Superior temporal gyrus (tissue), 1 donor: ENCODE data around the gene ZBTB40.

Experiments used
- DNase-seq: peaks from one replicate; pipeline ENCODE4 v3.0.0-alpha.2; 2016; ENCODE audit errors: extremely low spot score

Gene ZBTB40

GRCh38 chr1:22557341-22557950, 105.8 kb downstream of the ZBTB40 start:
- no peak for DNase-seq

DNA sequence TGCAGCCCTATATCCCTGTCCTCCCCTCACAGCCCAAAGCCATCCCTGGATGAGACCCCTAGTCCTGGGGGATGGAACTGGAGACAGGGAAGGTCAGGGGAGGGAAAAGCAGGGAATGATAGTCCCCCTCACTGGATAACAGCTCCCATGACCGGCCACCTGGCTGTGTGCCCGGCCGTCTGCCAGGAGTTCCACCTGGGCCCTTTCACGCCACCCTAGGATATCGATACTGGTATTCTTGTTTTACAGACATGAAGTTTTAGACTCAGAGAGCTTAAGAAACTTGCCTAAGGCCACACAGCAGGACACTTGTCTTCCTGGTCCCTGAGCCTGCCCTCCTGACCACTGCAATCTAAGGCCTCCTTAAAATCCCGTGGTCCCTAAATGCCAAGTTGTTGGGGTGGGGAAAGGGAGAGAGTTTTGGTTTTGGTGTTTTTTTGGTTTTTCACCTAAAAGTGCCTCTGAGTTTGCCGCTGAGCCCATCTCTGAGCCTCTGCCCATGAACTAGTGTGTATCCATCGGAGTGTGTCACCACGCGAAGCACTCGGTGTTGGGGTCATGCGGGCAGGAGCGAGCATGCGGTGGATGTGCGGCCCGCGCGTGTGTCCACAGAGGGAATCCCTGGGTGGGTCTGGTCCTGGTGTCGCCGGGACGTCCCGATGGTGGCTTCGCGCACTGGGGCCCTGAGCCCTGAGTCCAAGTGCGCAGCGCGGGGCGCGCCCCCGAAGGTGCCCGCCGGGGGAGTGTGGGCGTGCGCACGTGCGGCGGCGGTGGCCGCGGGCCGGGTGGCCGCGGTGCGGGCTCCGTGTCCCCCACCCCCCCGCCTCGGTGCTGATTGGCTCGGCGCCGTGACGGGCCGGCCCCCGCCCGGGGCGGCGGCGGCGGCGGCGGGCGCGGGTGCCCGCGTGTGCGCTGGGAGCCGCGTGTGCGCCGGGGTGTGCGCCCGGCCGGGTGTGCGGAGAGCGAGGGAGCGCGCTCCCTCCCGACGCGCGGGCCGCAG, 111.2 kb downstream of the ZBTB40 start, which contains the start of gene EPHA8:
TSS of gene EPHA8 (plus strand) at position 906 of the 1,000 bp plus-strand sequence. CDS start 147 bp downstream, outside the sequence.
- no peak for DNase-seq

GRCh38 chr1:22563671-22564602, 112.3 kb downstream of the ZBTB40 start:
- no peak for DNase-seq

GRCh38 chr1:22566161-22566560, 114.5 kb downstream of the ZBTB40 start:
- no peak for DNase-seq

GRCh38 chr1:22567197-22567596, 115.5 kb downstream of the ZBTB40 start:
- DNase-seq, result no peak

- no peak for DNase-seq
Measured at GRCh38 chr1:22567994-22568393, 116.3 kb downstream of the ZBTB40 start.

DNA sequence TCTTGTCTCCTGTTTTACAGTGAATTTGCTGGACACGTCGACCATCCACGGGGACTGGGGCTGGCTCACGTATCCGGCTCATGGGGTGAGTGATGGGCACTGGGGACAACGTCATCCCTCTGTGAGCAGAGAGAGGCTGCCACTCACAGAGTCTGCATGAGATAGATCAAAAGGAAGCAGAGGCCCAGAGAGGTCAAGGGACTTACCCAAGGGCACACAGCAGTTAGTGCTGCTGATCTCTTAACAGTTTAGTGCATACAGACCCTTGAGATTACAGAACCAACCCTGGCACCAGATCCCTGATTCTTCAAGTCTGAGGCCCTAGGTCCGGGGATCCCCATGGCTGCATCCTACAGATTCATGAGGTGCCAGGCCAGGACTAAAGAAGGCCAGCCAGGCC, 117.6 kb downstream of the ZBTB40 start:
- no peak for DNase-seq

DNA sequence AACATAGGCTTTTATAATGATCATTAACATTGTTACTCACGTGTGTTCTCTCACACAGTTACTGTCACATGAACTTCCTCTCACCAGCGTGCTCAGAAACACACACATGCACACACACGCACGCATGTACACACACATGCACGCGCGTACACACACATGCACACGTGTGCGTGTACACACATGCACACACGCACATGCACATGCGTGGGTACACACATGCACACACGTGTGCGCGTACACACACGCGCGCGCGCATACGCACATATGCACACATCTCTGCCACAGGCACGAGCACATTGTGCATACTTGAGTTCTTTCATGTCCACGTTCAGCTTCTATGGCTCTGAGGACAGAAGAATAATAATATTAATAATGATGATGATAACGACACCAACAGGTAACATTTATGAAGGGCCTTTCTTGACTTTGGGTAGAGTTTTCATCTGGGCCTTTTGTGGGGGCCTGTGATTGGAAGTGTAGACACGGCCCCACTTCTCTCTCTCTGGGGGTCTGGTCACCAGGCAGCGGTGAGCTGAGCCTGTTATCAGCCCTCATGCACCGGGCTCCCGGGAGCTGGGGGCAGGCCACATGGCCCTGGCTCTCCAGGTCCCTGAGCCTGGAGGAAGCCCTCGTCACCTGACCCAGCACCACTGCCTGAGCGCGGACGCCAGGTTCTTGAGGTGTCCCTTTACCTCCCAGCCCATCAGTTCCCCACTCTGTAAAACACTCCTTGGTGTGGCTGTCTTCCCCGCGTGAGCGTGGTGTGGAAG, 118.7 kb downstream of the ZBTB40 start:
- DNase-seq, result no peak

DNA sequence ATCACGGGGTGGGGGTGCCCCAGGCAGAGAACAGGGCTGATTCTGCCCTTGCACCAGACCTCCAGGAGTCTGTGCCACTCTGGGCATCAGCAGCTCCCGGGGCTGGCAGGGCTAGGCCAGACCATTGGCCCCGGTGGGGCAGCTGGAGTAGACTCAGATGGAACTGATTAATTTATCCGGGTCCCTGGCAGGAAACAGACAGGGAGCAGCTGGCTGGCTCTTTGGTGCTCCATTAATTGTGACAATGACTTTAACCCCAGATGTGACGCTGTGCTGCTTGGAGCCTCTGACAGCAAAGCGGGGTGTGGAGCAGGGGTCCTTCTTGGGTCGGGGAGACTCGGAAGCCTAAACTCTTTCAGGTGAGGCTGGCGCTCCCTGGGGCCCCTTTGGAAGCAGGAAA, 121.2 kb downstream of the ZBTB40 start:
- DNase-seq, result no peak

GRCh38 chr1:22573237-22573636, 121.6 kb downstream of the ZBTB40 start:
- DNase-seq, result no peak

DNA sequence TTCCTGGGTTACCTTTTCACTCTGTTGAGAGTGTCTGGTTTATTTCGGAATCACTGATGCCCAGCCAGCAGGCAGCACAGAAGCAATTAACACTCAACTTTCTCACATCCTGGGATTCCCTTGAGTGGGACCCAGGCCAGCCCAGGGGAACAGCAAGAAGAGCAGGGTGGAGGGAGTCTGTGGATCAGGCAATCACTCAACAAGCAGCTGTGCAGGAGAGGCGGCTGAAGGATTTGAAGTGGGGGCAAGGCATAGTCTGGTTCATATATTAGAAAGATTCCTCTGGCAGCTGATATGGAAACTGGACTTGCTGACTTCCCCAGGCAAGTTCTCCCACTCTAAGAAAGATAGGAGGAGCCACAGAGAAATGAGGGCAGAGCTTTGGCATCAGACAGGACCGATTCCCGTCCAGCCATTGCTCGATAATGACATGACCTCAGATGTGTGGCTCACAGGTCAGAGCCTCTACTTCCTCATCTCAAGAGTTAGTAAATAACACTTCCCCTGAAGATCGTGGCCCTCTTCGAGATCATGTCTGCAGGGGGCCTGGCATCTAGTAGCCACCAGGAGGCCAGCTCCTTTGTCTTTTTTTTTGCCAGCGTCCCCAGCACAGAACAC, 124.0 kb downstream of the ZBTB40 start:
- no peak for DNase-seq

DNA sequence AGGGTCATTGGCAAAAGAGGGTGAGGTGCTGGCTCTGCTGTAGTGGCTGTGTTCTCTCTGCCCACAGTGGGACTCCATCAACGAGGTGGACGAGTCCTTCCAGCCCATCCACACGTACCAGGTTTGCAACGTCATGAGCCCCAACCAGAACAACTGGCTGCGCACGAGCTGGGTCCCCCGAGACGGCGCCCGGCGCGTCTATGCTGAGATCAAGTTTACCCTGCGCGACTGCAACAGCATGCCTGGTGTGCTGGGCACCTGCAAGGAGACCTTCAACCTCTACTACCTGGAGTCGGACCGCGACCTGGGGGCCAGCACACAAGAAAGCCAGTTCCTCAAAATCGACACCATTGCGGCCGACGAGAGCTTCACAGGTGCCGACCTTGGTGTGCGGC, 124.5 kb downstream of the ZBTB40 start:
- DNase-seq, result no peak

DNA sequence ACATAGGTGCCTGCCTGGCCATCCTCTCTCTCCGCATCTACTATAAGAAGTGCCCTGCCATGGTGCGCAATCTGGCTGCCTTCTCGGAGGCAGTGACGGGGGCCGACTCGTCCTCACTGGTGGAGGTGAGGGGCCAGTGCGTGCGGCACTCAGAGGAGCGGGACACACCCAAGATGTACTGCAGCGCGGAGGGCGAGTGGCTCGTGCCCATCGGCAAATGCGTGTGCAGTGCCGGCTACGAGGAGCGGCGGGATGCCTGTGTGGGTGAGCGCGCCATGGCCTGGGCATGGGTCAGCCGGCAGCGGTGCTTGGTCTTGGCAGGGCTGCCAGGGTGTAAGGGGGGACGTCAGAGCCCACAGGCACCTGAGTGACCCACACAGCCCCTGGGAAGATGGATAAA, 125.0 kb downstream of the ZBTB40 start:
- DNase-seq, result no peak

DNA sequence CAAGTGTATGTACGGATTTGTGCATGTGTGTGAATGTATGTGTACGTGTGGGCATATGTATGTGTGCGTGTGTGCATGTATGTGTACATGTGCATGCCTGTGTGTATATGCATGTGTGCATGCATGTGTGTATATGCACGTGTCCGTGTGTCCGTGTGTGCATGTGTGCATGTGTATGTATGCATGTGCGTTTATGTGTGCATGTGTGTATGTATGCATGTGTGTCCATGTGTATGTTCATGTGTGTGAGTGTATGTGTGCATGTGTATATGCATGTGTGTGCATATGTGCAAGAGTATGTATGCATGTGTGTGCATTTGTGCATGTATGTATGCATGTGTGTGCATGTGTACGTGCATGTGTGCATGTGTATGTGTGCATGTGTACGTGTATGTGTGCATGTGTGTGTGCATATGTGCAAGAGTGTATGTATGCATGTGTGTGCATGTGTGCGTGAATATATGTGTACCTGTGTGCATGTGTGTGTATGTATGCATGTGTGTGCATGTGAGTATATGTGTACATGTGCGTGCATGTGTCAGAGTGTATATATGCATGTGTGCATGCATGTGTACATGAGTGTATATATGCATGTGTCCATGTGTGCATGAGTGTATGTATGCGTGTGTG, 127.2 kb downstream of the ZBTB40 start:
- no peak for DNase-seq

DNA sequence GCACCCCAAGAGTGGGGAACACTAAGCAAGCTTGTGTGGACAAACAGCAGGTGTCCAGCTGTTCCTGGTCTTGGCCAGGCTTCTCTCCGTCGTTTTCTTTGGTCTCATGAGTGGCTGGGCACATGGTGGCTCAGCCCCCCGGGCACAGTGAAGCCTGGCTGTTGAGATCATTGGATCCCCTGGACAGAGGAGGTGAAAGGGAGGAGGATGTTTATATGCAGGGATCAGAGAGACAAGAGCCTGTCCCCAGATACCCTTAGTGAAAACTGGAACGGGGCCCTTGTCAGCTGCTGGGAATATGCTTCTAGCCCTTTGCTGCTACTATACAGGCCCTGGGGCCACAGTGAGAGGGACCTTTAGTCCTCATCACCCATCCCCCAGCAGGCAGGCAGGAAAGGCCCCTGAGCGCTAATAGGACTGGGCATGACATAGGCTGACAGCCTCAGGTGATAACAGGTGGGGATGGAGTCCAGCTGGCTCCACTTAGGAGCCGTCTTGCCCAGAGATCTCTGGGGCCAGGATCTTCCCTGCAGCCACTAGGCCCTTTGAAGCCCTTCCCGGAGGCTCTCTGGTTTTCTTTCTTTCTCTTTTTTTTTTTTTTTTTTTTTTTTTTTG, 128.0 kb downstream of the ZBTB40 start:
- no peak for DNase-seq
